ENCODE measurements around the gene ZNF558.
"Not testable (repeated sequence)": the region's sequence is repeated elsewhere in the genome, so short reads cannot be mapped to it uniquely, and the experiment has no call there.

ZNF558 gene

DNA sequence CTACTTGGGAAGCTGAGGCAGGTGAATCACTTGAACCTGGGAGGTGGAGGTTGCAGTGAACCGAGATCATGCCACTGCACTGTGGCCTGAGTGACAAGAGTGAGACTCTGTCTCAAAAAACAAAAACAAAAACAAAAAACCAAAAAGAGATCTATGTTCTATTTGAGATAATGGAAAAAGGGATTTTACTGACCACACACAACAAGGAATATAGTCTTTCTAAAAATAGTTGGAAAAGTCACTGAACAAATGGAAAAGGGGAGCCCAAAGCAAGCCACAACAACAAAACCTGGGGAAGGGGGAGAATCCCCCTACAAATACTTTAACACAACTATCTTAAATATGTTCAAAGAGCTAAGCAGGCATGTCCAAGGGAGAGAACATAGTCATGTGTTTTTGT lies 37.3 kb downstream of the ZNF558 start:
- DNase-seq (ENCODE audit: low spot score) = no peak

DNA sequence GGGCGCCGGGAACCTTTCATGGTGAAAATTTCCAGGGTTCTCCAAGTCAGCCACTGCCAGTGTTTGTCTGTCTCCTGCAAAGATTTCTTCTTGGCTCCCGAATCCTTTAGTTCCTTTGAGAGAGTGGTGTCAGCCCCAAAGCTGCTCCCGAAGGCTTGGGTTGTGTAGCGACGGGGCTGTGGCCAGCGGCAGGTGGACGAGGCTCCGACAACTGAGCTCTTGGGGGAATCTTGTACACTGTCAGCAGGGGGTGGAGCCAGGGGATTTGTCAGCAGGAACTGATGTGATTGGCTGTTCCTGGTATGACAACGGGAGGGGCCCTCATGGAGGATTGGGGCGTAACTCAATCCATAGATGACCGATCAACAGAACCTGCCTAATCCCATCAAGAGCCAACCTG lies 58.5 kb downstream of the ZNF558 start:
- not testable (repeated sequence) for DNase-seq (ENCODE audit: low spot score)

DNA sequence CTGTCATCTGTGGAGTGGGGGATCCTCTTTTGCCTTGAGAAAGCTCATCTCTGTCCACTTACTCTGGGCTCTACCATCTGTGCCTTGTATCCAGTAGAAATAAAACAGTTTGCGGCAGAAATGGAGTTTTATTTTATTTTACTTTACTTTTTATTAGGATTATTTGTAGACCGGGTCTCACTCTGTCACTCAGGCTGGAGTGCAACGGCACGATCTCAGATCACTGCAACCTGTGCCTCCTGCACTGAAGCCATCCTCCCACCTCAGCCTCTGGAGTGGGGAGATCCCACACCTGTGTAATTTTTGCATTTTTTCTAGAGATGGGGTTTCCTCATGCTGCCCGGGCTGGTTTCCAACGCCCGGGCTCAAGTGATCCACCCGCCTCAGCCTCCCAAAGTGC lies 62.8 kb downstream of the ZNF558 start:
- not testable (repeated sequence) for DNase-seq (ENCODE audit: low spot score)

DNA sequence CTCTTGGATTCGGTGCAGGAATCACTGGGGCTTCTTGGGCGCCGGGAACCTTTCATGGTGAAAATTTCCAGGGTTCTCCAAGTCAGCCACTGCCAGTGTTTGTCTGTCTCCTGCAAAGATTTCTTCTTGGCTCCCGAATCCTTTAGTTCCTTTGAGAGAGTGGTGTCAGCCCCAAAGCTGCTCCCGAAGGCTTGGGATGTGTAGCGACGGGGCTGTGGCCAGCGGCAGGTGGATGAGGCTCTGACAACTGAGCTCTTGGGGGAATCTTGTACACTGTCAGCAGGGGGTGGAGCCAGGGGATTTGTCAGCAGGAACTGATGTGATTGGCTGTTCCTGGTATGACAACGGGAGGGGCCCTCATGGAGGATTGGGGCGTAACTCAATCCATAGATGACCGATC lies 64.8 kb downstream of the ZNF558 start:
- DNase-seq (ENCODE audit: low spot score) = not testable (repeated sequence)

All from pons (tissue), 1 donor.